Measurements from ENCODE around the gene LIN7B. TPM values are rescaled to one million over a fixed set of nuclear protein-coding genes. Genes with fewer than 3 reads are reported as not detected.

Gene LIN7B
- total and polyA plus RNA-seq, 2 donors, result 4.7 to 18.5 TPM

DNA sequence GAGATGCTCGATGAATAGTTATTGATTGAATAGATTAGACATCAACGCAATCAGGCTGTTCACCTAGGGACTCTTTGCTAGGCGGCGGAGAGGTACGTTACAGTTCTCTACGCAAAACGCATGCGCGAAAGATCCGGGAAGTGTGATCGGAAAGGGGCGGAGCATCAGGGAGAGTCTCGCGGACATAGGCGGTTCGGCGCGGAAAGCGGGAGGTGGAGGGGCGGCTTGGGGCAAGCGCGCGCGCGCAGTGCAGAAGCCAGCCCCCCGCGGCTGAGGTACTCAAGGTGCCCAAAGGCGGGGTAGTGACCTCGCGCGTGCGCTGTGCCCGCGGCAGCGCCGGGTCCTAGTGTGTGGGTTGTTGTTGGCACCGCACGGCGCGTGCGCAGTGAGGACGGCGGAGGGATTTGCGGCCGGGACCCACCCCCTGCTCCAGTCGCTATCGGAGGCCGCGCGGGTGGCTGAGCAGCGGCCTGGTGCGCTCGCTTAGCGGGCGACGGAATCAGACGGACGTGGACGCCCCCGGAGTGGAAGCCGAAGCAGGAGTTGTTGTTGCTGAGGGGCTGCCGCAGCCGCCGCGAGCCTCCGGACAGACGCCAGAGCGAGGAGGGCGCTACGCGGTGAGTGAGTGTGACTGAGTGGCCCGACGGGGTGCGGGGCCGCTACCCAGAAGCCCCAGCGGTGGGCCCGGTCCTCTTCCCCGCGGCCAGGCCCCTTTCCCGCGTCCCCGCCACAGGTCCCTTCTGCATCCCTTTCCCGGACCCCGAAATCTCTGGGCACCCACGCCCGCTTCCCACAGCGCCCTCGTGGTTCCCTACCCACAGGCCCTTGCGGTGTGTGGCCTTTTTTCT lies 28.9 kb upstream of the LIN7B start, which contains the start of gene SNRNP70:
TSS of gene SNRNP70 (plus strand) at position 432 of the 848 bp plus-strand sequence. CDS start 964 bp downstream, outside the sequence.
- under 1% methylated on average over 89 of the region's 89 CpGs for WGBS
- peak within 1 kb of the TSS; percentile 86 for H3K4me3 ChIP-seq (ENCODE audit: low read depth, low read length)
- no peaks in the 10 kb centered on the region for H3K36me3 ChIP-seq (ENCODE audit: insufficient read depth)
- DNase-seq (ENCODE audit: extremely low spot score), result peak; percentile 99
- peak within 1 kb of the TSS; percentile 88 for H3K27ac ChIP-seq (ENCODE audit: low read depth)
- H3K4me1 ChIP-seq (ENCODE audit: insufficient read depth), result no peaks in the 10 kb centered on the region

DNA sequence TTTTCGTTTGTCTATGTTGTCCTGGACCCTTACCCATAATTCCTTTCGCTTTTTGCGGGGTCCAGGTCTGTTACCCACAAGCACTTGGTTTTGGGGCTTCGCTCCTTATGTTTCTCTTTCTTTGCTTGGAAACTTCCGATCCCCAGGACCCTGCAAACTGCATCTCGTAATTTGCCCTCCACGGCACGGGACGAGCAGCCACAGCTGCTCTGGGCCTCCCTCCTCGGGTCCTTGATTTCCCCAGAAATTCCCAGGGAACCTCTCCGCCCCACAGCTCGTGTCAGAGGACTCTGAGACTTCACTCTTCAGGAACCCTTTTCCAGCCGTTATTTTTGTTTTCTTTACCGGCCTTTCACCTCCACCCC lies 28.3 kb upstream of the LIN7B start:
- Histone ChIP-seq H3K27ac (ENCODE audit: low read depth) (no peak overlapping the region), H3K36me3 (ENCODE audit: insufficient read depth) (no peaks in the 10 kb centered on the region), H3K4me3 (ENCODE audit: low read depth, low read length) (peak overlapping the region; percentile 86), H3K4me1 (ENCODE audit: insufficient read depth) (no peaks in the 10 kb centered on the region)
- no peak for DNase-seq (ENCODE audit: extremely low spot score)
- WGBS, result 1% methylated on average over 14 of the region's 14 CpGs

DNA sequence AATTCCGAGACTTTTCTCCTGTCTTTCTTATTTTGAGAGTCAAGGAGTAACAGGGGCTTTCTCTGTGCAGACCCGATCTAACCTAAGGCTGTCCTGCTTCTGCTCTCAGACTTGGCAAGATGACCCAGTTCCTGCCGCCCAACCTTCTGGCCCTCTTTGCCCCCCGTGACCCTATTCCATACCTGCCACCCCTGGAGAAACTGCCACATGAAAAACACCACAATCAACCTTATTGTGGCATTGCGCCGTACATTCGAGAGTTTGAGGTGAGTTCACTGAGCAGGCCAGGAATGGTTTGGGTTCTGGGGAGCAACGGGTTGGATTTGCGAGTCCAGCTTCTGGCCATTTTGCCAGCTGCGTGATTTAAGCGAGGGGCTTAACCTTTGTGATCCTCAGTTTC lies 27.9 kb upstream of the LIN7B start:
- no peaks in the 10 kb centered on the region for H3K4me1 ChIP-seq (ENCODE audit: insufficient read depth)
- WGBS, result 59% methylated on average over 11 of the region's 11 CpGs
- peak overlapping the region; percentile 86 for H3K4me3 ChIP-seq (ENCODE audit: low read depth, low read length)
- no peak for DNase-seq (ENCODE audit: extremely low spot score)
- H3K27ac ChIP-seq (ENCODE audit: low read depth), result no peak overlapping the region
- no peaks in the 10 kb centered on the region for H3K36me3 ChIP-seq (ENCODE audit: insufficient read depth)

DNA sequence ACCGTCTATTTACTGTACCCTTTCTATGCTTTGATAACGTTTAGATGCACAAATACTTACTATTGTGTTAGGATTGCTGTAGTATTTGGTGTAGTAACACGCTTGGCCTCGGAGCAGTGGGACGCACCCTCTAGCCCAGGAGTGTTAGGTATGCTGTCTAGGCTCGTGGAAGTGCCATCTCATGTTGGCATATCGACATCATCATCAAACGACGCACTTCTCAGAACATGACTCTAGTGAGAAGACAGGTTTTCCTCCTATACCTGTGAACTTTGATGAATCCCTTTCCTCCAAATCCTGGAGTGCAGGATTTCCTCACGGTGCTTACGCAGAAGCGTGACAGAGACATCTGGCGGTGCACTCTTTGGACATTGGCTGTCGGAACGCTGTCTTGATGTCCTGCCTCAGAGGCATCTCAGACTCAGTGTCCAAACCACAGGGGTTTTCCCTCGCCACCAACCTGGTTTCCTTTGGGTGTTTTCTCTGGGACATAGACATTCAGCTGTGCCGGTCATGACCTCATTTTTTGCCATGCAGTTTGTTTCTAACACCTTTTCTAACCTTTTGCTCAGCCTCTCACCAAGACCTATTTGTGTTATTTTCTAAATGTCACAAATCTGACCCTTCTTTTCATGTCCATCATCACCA lies 22.7 kb upstream of the LIN7B start:
- Histone ChIP-seq H3K36me3 (ENCODE audit: insufficient read depth) (peaks cover 3% of the 10 kb centered on the region), H3K27ac (ENCODE audit: low read depth) (no peak overlapping the region), H3K4me1 (ENCODE audit: insufficient read depth) (no peaks in the 10 kb centered on the region), H3K4me3 (ENCODE audit: low read depth, low read length) (no peak overlapping the region)
- no peak for DNase-seq (ENCODE audit: extremely low spot score)
- 94% methylated on average over 17 of the region's 17 CpGs for WGBS

DNA sequence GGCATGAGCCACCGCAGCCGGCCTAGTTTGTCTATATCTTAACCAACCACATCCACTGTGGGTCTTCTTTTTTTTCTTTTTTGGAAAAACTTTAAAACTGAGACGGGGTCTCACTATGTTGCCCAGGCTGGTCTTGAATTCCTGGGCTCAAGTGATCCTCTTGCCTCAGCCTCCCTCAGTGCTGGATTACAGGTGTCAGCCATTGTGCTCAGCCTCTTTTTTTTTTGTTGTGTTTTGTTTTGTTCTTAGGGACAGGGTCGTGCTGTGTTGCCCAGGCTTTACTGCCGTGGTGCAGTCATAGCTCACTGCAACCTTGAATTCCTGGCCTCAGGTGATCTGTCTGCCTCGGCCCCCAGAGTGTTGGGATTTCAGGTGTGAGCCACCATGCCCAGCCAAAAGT lies 21.5 kb upstream of the LIN7B start:
- 89% methylated on average over 6 of the region's 6 CpGs for WGBS
- H3K36me3 ChIP-seq (ENCODE audit: insufficient read depth), result peaks cover 3% of the 10 kb centered on the region

DNA sequence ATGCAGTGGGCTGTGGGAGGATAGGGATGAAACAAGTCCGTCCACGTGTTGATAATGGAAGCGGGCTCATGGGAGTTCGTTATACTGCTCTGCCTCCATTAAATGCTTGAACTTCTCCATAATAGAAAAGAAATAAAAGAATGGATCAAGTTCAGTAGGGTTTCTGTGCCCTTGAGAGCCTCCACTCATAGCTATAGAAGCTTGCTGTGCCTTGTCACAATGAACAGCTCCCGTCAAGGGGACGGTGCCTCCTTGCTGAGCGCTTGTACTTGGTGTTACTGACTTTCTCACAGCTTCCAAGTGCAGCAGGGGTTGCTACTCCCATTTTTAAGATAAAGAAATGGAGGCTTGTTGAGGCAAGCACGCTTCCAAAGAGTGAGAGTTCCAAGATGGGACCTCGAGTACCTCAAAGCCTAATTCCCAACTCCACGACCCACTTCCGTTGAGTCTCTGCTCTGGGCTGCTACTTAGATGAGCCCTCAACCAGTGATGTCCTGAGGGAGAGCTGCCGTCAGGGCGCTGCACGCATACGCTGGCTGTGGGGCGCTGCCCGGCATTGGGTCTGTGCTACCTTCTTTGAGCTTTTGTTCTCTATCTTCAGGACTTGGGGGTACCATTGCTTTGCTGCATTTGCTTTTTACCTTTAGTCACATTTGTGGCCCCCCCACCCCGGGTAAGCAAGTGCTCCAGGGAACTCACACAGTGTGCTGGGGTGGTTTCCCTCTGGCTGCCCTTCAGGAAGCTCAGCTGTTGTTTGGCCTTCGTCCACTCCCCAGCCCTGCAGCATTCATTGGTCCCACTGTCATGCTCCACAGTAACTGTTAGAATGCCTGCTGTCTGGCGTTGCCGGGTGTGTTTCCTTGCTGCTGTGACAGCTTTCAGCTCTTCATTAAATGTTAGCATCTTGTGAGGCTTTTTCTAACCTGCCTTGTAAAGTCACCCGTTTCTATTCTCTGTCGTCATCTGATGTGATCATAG lies 19.4 kb upstream of the LIN7B start:
- peaks cover 3% of the 10 kb centered on the region for H3K36me3 ChIP-seq (ENCODE audit: insufficient read depth)
- no peak overlapping the region for H3K4me3 ChIP-seq (ENCODE audit: low read depth, low read length)
- DNase-seq (ENCODE audit: extremely low spot score), result no peak

More for the DNA sequence above, 21.5 kb upstream of the LIN7B start:
- DNase-seq (ENCODE audit: extremely low spot score), result no peak
- H3K4me3 ChIP-seq (ENCODE audit: low read depth, low read length), result no peak overlapping the region
- no peak overlapping the region for H3K27ac ChIP-seq (ENCODE audit: low read depth)
- no peaks in the 10 kb centered on the region for H3K4me1 ChIP-seq (ENCODE audit: insufficient read depth)

DNA sequence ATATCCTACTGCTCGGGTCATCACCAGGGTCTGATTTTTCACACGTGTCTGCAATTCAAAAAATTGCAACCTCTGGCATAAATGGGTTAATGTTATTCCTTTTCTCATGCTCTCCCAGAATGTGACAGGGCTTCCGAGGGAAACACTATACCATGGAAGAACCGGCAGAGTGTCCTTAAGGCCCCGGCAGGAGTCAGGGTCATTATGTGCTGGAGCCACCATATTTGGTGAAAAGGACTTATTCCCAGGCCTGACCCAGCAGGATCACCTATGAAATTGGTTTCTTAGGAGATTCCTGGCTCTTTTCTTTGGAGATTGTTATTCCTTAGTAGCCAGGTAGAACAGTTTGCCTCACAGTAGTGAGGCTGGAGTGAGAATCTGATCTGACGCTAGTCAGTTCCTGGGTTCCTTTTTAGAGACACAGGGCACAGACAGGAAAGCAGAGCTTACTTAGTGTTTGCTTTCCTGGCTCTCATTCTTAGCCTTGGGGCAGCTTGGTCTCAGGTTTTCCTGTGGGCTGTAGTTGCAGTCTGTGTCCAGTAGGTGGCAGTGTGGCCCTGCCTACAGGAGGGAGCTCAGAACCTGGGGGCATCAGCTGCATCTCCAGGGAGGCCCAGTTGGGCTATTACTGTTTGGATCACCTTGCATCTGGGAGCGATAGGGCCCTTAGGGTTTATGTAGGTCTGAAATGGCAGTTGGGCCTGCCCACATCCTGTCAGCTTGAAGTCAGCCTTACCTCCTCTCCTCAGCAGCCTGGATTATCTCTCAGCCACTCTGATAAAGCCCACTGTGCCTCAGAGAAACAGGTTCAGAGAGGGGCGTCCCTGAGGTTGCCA lies 16.5 kb upstream of the LIN7B start:
- H3K27ac ChIP-seq (ENCODE audit: low read depth), result no peak overlapping the region
- no peaks in the 10 kb centered on the region for H3K4me1 ChIP-seq (ENCODE audit: insufficient read depth)
- 49% methylated on average over 8 of the region's 8 CpGs for WGBS
- DNase-seq (ENCODE audit: extremely low spot score), result no peak
- H3K36me3 ChIP-seq (ENCODE audit: insufficient read depth), result peaks cover 2% of the 10 kb centered on the region
- H3K4me3 ChIP-seq (ENCODE audit: low read depth, low read length), result no peak overlapping the region

More for the DNA sequence above, 19.4 kb upstream of the LIN7B start:
- WGBS, result 71% methylated on average over 23 of the region's 23 CpGs
- Histone ChIP-seq H3K27ac (ENCODE audit: low read depth) (no peak overlapping the region), H3K4me1 (ENCODE audit: insufficient read depth) (no peaks in the 10 kb centered on the region)

DNA sequence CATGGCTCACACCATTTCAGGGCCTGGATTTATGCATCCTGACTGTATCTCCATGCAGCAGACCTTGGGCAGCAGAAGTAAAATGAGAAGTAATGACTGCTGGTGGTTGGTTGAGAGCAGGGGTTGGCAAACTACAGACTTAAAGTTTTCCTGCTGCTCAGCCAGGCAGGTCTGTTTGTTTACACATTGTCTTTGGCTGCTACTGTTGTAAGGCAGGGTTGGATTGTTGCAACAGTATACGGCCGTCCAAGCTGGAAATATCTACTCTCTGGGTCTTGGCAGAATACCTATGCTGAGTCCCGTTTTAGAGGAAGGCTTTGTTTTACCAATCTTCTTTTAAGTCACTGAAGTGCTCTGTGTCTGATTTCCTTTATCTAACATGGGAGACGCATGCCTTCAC lies 15.4 kb upstream of the LIN7B start:
- WGBS, result 73% methylated on average over 4 of the region's 4 CpGs
- DNase-seq (ENCODE audit: extremely low spot score), result no peak
- Histone ChIP-seq H3K4me1 (ENCODE audit: insufficient read depth) (no peaks in the 10 kb centered on the region), H3K36me3 (ENCODE audit: insufficient read depth) (peaks cover 2% of the 10 kb centered on the region), H3K4me3 (ENCODE audit: low read depth, low read length) (no peak overlapping the region), H3K27ac (ENCODE audit: low read depth) (no peak overlapping the region)

DNA sequence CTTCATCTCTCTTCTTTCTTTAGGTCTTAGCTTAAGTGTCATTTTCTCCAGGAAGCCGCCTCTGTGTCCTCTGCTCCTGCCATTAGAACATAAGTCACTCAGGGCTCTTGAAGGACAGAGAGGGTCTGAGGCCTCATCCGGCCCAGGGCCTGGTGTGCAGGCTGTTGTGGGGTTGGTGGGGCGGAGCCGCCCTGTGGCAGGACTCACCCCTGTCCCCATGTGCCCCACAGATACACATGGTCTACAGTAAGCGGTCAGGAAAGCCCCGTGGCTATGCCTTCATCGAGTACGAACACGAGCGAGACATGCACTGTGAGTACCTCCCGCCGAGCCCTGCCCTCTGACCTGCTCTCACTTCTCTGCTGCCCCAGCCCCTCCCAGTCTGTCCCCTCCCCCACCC lies 13.0 kb upstream of the LIN7B start:
- Histone ChIP-seq H3K4me1 (ENCODE audit: insufficient read depth) (no peaks in the 10 kb centered on the region), H3K27ac (ENCODE audit: low read depth) (no peak overlapping the region), H3K36me3 (ENCODE audit: insufficient read depth) (peaks cover 2% of the 10 kb centered on the region), H3K4me3 (ENCODE audit: low read depth, low read length) (no peak overlapping the region)
- 88% methylated on average over 12 of the region's 12 CpGs for WGBS
- no peak for DNase-seq (ENCODE audit: extremely low spot score)

DNA sequence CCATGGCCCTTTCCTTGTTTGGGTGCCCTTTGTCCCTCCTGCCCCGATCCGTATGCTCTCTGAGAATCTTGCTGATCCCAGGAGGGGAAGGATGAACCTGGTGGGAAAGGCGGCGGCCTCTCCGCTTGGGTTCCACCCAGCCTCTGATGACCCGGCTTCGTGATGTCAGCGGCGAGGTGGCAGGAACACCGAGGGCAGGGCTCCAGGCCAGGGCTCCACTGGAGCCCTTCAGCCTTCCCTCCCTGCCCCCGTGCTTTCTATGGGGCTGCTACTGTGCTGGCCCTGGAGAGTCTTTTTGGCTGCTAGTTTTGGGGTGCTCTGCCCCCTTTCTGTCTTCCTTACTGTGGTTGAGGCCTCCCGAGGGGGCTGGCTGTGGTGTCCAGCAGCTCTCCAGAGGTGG lies 11.9 kb upstream of the LIN7B start:
- Histone ChIP-seq H3K36me3 (ENCODE audit: insufficient read depth) (peaks cover 2% of the 10 kb centered on the region), H3K4me3 (ENCODE audit: low read depth, low read length) (no peak overlapping the region), H3K27ac (ENCODE audit: low read depth) (no peak overlapping the region), H3K4me1 (ENCODE audit: insufficient read depth) (no peaks in the 10 kb centered on the region)
- no peak for DNase-seq (ENCODE audit: extremely low spot score)
- WGBS, result 88% methylated on average over 12 of the region's 12 CpGs

DNA sequence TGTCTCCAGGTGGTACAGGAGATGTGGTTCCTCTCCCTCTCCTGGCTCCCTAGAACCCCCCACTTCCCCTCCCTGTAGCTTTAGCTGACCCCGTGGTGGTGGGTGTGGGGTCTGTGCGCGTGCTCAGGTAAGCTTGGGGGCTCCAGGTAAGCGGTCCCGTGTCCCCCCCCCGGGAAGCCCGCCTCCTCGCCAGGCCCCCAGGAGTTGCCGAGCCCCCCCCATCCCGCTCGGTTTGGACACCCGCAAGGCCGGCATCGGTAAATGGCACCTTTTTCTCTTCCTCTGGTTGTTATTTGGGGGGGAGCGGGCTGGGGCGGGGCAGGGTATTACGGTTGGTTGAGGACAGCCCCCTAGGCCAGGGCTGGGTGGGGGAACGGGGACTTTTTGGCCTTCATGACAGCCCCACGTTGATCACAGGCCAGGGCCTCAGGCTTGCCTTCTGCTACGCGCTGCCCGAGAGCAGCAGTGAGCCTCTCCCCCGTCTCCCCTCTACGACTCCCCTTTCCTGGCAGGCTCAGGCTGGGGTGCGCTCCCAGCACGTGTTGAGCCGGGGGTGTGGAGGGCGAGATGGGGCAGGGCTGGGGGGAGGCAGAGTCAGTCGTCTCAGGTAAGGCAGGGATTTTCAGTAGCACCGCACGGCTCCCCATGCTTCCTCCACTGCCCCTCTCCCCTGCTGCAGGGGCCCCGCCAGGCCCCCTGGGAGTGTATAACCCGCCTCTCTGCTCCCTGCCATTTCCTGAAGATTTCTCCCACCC lies 10.7 kb upstream of the LIN7B start:
- peaks cover 6% of the 10 kb centered on the region for H3K36me3 ChIP-seq (ENCODE audit: insufficient read depth)
- no peak for DNase-seq (ENCODE audit: extremely low spot score)
- H3K4me1 ChIP-seq (ENCODE audit: insufficient read depth), result no peaks in the 10 kb centered on the region
- H3K27ac ChIP-seq (ENCODE audit: low read depth), result no peak overlapping the region
- 85% methylated on average over 33 of the region's 33 CpGs for WGBS
- H3K4me3 ChIP-seq (ENCODE audit: low read depth, low read length), result no peak overlapping the region

DNA sequence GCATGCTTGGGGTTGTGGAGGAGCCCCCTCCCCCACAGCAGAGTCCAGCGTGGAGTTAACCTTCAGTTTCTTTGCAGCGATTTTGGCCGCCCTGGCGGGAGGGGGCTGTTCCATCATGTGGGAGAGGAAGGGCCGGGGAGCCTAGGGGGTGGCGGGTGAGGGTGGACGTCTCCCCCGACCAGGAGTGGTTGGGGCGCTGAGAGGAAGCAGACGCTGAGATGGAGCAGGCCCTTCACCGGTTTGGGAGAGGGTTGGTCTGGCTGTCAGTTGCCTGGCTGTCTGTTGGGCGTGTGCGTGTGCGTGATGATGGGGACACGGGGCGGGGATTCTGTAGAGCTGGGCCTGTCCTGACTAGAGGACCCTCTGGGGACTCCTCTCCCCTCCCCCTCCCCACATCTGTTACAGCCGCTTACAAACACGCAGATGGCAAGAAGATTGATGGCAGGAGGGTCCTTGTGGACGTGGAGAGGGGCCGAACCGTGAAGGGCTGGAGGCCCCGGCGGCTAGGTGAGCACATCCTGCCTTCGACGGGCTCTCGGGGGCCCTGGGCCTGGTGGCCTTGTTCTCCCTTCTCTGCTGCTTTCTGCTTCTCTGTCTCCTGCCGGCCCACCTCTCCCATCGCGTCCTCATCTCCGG lies 9.8 kb upstream of the LIN7B start:
- no peak for DNase-seq (ENCODE audit: extremely low spot score)
- Histone ChIP-seq H3K36me3 (ENCODE audit: insufficient read depth) (peaks cover 6% of the 10 kb centered on the region), H3K4me1 (ENCODE audit: insufficient read depth) (no peaks in the 10 kb centered on the region), H3K4me3 (ENCODE audit: low read depth, low read length) (no peak overlapping the region), H3K27ac (ENCODE audit: low read depth) (no peak overlapping the region)
- WGBS, result 79% methylated on average over 30 of the region's 30 CpGs
